GM18508 (cell line): ENCODE measurements around the gene TNFAIP6.
A peak's percentile ranks its signal among the peaks of the same experiment; 100 is the strongest.

Experiments
- ATAC-seq: cut with Tn5 transposase; IDR thresholded peaks from one replicate; pipeline ENCODE4 v1.9.1; 2021; ENCODE audit warnings: moderate number of reproducible peaks; ENCODE audit not compliant: insufficient read depth, unreplicated experiment

The TNFAIP6 gene

GRCh38 chr2:151358166-151358970, 976 bp downstream of the TNFAIP6 start:
- no peak for ATAC-seq

- ATAC-seq = no peak
Observed at GRCh38 chr2:151359768-151360461, 2.5 kb downstream of the TNFAIP6 start.

DNA sequence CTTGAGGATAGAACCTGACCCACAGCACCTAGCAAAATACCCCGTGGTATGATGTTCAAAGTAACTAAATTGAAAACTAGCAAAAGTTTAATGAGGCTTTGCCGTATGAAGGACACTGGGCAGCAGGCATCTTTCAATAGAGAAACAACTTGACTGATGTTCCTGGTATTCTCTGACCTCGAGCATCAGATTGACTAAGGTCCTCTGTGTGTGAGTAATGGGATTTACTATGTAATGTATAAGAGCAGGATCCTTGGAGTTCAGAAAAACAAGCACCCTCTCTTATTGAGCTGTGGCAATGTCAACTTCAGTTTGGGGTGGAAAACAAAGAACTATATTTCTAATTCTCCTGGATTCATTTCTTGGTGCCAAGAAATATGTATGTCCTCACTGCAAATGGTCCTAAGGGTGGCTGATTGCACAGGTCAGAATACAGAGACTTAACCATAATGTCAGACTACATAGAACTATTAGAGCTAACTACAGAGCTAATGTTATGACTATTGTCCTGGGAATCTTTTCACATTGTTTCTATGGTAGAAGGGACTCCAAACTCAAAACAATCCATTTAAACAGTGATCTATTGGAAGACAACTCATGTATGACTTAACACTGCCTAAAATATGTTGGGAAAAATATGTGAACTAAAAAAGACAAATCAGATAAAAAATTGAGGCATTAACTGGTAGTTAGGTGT, 4.4 kb downstream of the TNFAIP6 start:
- no peak for ATAC-seq

GRCh38 chr2:151363709-151364108, 6.3 kb downstream of the TNFAIP6 start:
- peak; percentile 64 for ATAC-seq

DNA sequence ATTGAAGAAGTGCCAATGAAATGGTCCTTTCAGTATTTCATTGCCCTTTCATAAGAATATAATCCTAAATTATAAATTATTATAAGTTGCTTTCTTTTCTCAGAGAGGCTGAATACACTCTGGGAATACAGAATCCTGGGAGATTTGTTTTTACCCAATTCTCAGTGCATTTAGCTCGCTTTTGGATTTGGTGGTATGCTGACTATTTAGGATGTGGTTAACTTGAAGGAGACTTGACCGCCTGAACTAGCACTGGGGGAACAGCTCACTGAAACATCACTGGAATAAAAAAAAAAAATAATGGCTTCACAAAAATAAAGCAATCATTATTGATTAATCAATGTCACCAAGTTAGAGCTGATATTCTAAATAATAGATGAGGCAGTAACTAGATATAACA, 10.2 kb downstream of the TNFAIP6 start:
- ATAC-seq = no peak

DNA sequence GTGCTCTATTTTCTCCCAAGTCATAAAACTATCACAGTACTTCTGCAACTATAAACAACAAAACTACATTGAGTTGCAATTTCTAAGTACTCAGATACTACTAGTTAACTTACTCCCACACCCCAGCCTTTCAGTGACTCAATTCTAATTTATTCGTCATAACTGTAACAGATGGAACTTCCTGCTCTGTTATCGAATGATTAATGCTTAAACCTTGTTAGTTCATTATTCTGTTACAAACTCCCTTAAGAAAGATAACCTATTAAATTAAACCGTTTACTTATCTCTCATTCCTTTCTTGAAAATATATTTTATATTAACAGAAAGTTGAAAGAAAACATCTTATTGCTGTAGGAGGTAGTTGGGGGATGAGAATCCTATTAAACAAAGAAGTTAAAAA, 17.0 kb downstream of the TNFAIP6 start:
- ATAC-seq = peak; percentile 98

DNA sequence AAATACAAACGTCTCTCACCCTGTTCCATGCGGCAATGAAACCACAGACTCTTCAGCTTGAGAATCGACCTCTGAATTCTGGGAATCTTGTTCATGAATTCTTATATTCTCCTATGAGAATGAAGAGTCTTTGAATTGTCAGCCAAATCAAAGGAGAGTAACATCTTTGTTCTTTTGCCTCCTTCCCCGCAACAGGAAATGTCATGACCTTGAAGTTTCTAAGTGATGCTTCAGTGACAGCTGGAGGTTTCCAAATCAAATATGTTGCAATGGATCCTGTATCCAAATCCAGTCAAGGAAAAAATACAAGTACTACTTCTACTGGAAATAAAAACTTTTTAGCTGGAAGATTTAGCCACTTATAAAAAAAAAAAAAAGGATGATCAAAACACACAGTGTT, 21.8 kb downstream of the TNFAIP6 start:
- ATAC-seq = no peak

- no peak for ATAC-seq
Observed at GRCh38 chr2:151380580-151381235, 23.3 kb downstream of the TNFAIP6 start.

GRCh38 chr2:151381266-151381665, 23.9 kb downstream of the TNFAIP6 start:
- ATAC-seq = no peak

DNA sequence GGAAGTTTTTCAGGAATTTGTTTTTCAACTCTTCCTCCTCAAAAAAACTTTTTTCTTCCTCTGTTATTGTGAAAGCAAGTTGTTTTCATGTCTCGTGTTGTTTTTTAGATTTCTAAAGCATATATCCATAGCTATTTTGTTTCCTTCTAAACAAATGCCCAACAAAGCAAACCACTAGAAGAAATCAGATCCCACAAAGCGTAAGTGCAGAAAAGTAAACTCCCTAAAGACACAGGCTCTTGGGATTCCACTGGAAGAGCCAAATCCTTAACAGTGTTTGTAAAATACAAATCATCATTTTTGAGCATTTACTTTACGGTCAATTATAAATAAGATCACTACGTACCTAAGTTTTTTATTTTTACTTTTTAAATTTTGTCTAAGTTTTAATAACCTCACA, 30.6 kb downstream of the TNFAIP6 start:
- no peak for ATAC-seq

GRCh38 chr2:151391436-151391835, 34.0 kb downstream of the TNFAIP6 start:
- no peak for ATAC-seq

DNA sequence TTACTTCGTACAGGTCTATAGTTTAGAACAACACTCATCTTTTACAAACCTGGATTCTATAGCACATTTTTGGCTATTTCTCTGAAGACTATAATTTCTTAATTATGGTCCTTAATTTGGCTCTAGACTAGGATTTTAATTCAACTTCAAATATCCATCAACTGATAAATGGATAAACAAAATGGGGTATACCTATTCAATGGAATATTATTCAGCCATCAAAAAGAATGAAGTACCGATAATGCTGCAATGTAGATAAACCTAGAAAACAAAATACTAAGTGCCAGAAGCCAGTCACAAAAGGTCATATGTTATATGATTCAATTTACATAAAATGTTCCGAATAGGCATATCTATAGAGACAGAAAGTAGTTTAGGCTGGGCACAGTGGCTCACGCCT, 37.1 kb downstream of the TNFAIP6 start:
- ATAC-seq = no peak

- no peak for ATAC-seq
Observed at GRCh38 chr2:151395509-151396374, 38.4 kb downstream of the TNFAIP6 start.

- no peak for ATAC-seq
Observed at GRCh38 chr2:151399981-151400380, 42.6 kb downstream of the TNFAIP6 start.

GRCh38 chr2:151401149-151401548, 43.8 kb downstream of the TNFAIP6 start:
- no peak for ATAC-seq

DNA sequence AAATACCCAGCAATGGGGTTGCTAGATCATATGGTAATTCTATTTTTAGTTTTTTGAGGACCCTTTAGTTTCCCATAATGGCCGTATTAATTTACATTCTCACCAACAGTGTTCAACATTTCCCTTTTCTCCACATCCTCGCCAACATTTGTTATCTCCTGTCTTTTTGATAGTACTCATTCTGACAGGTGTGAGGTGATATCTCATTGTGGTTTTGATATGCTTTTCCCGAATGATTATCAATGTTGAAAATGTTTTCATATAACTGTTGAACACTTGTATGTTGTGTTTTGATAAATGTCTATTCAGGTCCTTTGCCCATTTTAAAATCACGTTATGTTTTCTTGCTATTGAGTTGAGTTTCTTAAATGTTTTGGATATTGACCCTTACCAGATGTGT, 46.5 kb downstream of the TNFAIP6 start:
- no peak for ATAC-seq

GRCh38 chr2:151405376-151405775, 48.0 kb downstream of the TNFAIP6 start:
- ATAC-seq = no peak

DNA sequence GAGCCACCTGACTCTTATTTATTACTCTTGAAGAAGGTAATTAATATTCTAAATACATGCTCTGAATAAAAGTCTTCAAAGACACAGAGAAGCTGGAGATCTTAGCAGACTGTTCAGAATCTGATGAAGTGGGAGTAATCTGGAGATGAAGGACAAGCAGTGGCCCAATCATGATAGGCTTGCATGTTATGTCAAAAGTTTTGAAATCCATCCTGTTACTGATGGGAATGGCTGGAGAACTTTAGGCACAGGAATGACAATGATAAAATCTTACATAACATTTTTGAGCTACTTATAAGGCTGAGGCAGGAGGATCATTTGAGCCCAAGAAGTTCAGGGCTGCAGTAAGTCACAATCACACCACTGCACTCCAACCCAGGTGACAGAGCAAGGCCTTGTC, 49.9 kb downstream of the TNFAIP6 start:
- no peak for ATAC-seq

- ATAC-seq = no peak
Observed at GRCh38 chr2:151408788-151409600, 51.6 kb downstream of the TNFAIP6 start.
